ENCODE results near the gene PYGO2. TPM values are rescaled to one million over a fixed set of nuclear protein-coding genes. Genes with fewer than 3 reads are reported as not detected.
A peak's percentile ranks its signal among the peaks of the same experiment; 100 is the strongest.

The PYGO2 gene
- total RNA-seq, 2 experiments from 2014 or later, result 44.3 to 47.3 TPM

DNA sequence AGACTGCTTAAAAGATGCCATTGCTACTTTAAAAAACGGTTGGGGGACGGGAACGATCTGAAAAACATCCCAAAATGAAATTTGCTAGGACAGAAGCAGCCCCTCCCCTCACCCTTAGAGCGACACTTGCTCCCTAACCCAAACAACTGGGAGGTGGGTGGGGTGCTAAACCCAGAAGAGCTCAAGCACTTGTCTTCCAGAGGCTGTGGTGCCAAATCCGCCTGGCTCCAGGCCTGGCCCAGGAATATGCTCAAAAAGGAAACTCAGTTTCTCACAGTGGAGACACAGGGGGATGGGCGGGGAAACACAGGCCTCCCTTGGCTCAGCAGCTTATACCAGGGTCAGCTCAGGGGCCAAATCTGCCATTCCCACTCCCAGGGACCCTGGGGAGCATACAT, 5.0 kb downstream of the PYGO2 start:
- ChIA-PET POLR2A (interaction anchor here (1.0 to 1.3 kb wide), 6 partner anchors 15 to 100 kb away, joined by 3 to 8 read pairs (median 4); partner anchors contain the start of genes FLAD1 and PMVK), CTCF (ENCODE audit: unreplicated experiment) (interaction anchor here (1.3 kb wide), 1 partner anchor 66 kb away, joined by 3 read pairs; no protein-coding TSS in a partner anchor)
- BruUV-seq (replicated peaks), result no TSS peak
- DNase-seq (ENCODE audit: low spot score), result no peak
- Histone ChIP-seq H4K20me1 (ENCODE audit: insufficient read depth, low read length) (0 out of 2 replicates have a peak, but pooled peaks cover 4% of the 10 kb centered on the region), H3K4me2 (ENCODE audit: low read length) (peak overlapping the region; percentile 85), H3K9me3 (ENCODE audit: low read length) (no peaks in the 10 kb centered on the region), H3K9me2 (ENCODE audit: insufficient read depth, low read length) (no peaks in the 10 kb centered on the region), H3K27ac (ENCODE audit: low read depth, low read length, poor library complexity, severe bottlenecking) (peak overlapping the region; percentile 87), H3K4me1 (ENCODE audit: insufficient read depth, low read length, poor library complexity, severe bottlenecking) (peaks cover 63% of the 10 kb centered on the region), H3K4me3 (ENCODE audit: low read depth, low read length, poor library complexity, severe bottlenecking) (peak overlapping the region; percentile 72), H3K79me2 (ENCODE audit: insufficient read depth, low read depth, low read length) (peaks cover 47% of the 10 kb centered on the region), H2AFZ (ENCODE audit: low read length) (no peak overlapping the region), H3K36me3 (ENCODE audit: insufficient read depth, low read length) (peaks cover 29% of the 10 kb centered on the region)
- TF ChIP-seq, protein P1, sequence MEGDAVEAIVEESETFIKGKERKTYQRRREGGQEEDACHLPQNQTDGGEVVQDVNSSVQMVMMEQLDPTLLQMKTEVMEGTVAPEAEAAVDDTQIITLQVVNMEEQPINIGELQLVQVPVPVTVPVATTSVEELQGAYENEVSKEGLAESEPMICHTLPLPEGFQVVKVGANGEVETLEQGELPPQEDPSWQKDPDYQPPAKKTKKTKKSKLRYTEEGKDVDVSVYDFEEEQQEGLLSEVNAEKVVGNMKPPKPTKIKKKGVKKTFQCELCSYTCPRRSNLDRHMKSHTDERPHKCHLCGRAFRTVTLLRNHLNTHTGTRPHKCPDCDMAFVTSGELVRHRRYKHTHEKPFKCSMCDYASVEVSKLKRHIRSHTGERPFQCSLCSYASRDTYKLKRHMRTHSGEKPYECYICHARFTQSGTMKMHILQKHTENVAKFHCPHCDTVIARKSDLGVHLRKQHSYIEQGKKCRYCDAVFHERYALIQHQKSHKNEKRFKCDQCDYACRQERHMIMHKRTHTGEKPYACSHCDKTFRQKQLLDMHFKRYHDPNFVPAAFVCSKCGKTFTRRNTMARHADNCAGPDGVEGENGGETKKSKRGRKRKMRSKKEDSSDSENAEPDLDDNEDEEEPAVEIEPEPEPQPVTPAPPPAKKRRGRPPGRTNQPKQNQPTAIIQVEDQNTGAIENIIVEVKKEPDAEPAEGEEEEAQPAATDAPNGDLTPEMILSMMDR (conservative IDR thresholded peaks at IDR 0.05; ENCODE audit: low read length), result no peak
- TF ChIP-seq EZH2phosphoT487 (IDR thresholded peaks at IDR 0.05; ENCODE audit: borderline replicate concordance, low read depth, low read length), result no peak
- intact Hi-C loops (cut with micrococcal nuclease; ENCODE audit: unreplicated experiment), result no loop called here

DNA sequence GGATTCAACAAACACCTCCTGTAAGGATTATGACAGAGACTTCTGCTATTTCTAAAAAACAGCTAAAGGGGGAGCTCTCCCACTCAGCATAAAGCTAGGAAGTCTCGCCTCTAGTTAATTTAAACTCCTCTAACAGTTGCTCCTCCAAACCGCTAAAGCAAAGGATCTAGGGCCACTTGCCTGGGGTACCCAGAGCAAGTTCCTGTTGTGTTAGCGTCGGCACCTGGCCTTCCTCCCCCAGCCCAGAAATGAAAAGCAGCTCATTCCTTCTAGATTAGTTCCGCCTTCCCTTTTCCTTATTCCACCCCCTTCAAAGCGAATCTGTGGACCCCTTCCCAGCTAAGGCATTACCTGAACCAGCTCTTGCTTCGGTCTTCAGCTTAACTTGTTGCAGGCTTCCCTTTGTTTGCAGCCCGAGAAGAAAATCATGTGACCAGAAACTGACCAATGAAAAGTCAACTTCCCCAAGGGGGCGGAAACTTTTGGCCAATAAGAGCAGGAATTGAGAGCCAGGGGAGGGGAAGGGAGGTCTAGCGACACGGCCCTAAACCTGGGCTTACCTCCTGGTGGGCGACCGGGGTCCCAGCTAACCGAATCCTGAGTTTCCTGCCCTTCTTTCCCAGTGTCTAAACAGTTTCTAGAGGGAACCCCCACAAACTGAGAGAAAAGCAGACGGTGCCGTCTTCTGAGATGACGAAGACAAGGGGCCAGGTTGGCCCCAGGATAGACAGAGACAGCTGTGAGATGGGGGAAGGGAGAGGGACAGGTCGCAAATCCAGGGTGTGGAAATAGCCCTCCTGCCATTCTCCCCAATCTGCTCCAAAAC, 5.7 kb downstream of the PYGO2 start, which contains the start of gene PBXIP1:
Gene PBXIP1, minus strand, starts transcription at position 382 of the 826 bp plus-strand sequence. CDS start 2,378 bp downstream, outside the sequence.
- Histone ChIP-seq H3K4me1 (ENCODE audit: insufficient read depth, low read length, poor library complexity, severe bottlenecking) (peaks cover 69% of the 10 kb centered on the region), H4K20me1 (ENCODE audit: insufficient read depth, low read length) (0 out of 2 replicates have a peak, but pooled peaks cover 4% of the 10 kb centered on the region), H3K36me3 (ENCODE audit: insufficient read depth, low read length) (peaks cover 32% of the 10 kb centered on the region), H3K9me3 (ENCODE audit: low read length) (no peaks in the 10 kb centered on the region), H3K4me2 (ENCODE audit: low read length) (peak within 1 kb of the TSS; percentile 85), H3K27ac (ENCODE audit: low read depth, low read length, poor library complexity, severe bottlenecking) (peak within 1 kb of the TSS; percentile 87), H2AFZ (ENCODE audit: low read length) (no peak within 1 kb of the TSS), H3K79me2 (ENCODE audit: insufficient read depth, low read depth, low read length) (peaks cover 44% of the 10 kb centered on the region), H3K9me2 (ENCODE audit: insufficient read depth, low read length) (no peaks in the 10 kb centered on the region), H3K4me3 (ENCODE audit: low read depth, low read length, poor library complexity, severe bottlenecking) (peak within 1 kb of the TSS; percentile 72)
- intact Hi-C loops (cut with micrococcal nuclease; ENCODE audit: unreplicated experiment), result no loop called here
- peak; percentile 92 for DNase-seq (ENCODE audit: low spot score)
- ChIA-PET POLR2A (interaction anchor here (0.6 to 1.3 kb wide), 9 partner anchors 16 to 191 kb away, joined by 3 to 8 read pairs (median 4); partner anchors contain the start of genes FLAD1 and PMVK), CTCF (ENCODE audit: unreplicated experiment) (interaction anchor here (0.7 to 3.4 kb wide), 5 partner anchors 12 to 67 kb away, joined by 3 to 13 read pairs (median 4); partner anchors contain the start of gene FLAD1)
- BruUV-seq (replicated peaks), result no TSS peak
- TF ChIP-seq, protein P1 (conservative IDR thresholded peaks at IDR 0.05; ENCODE audit: low read length), result peak; percentile 65
- no peak for TF ChIP-seq EZH2phosphoT487 (IDR thresholded peaks at IDR 0.05; ENCODE audit: borderline replicate concordance, low read depth, low read length)
